C4-2B (cell line): ENCODE measurements around the gene VEZF1.

Experiments used
- ZFX ChIP-seq: fragments of 450-650 bp; IDR thresholded peaks from 2 replicates; pipeline ENCODE4 v1.6.1; 2017
- TF ChIP-seq, protein P1 (sequence below): fragments of 450-650 bp; conservative IDR thresholded peaks from 2 replicates; pipeline ENCODE4 v1.5.1; 2017; ENCODE audit warnings: mild to moderate bottlenecking

DNA sequence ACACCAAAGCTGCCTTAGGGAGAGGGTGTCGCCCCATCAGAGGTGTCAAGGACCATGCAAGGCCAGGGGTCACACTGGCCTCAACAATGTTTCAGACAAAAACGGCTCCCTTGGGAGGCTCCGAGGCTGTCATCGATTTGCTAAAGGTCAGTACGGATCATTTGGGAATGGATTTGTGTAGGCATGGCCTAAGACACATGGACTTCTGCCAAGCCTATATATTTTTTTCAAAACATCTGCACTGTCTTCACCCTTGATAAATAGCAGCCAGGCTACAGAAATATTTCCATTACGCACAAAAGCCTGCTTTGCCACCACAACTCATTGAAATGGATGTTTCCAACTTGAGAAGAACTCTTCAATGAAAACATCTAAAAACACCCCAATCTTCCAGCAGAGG is 43.1 kb downstream of the VEZF1 start:
- TF ChIP-seq, protein P1, sequence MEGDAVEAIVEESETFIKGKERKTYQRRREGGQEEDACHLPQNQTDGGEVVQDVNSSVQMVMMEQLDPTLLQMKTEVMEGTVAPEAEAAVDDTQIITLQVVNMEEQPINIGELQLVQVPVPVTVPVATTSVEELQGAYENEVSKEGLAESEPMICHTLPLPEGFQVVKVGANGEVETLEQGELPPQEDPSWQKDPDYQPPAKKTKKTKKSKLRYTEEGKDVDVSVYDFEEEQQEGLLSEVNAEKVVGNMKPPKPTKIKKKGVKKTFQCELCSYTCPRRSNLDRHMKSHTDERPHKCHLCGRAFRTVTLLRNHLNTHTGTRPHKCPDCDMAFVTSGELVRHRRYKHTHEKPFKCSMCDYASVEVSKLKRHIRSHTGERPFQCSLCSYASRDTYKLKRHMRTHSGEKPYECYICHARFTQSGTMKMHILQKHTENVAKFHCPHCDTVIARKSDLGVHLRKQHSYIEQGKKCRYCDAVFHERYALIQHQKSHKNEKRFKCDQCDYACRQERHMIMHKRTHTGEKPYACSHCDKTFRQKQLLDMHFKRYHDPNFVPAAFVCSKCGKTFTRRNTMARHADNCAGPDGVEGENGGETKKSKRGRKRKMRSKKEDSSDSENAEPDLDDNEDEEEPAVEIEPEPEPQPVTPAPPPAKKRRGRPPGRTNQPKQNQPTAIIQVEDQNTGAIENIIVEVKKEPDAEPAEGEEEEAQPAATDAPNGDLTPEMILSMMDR: no peak
- no peak for TF ChIP-seq ZFX
